K562 (cell line): Measurements from ENCODE around the gene ATP5ME. TPM values are rescaled to one million over a fixed set of nuclear protein-coding genes. Genes with fewer than 3 reads are reported as not detected.

ENCODE experiments used
- ATAC-seq: fragments of 200-7000 bp; cut with Tn5 transposase; 3 replicates; pipeline ENCODE4 v1.9.1; 2020; ENCODE audit warnings: moderate library complexity
- BruUV-seq: library from RNA; stranded (reverse); fragments of 400-500 nt; replicated peaks from 2 replicates; lab custom pipeline; 2021; lab: Mats Ljungman, UMichigan
- CTCF ChIA-PET: fragments of 300-600 bp; formaldehyde crosslinking; extraction: SDS; loops from one replicate; lab custom pipeline; 2021; ENCODE audit warnings: low intra/inter-chr PET ratio; lab: Yijun Ruan, JAX
- POLR2A ChIA-PET: fragments of 300-600, 350-650 bp; sonication (Branson Sonifier 250); formaldehyde crosslinking; extraction: SDS; loops from one replicate; lab custom pipeline; 2021; ENCODE audit warnings: antibody characterized with exemption, inconsistent platforms; lab: Yijun Ruan, JAX
- DNase-seq, 4 experiments: peaks; one replicate each; pipeline versions ENCODE4 v3.0.0 to v3.0.0-alpha.2; 2011 to 2018; ENCODE audit warnings: low spot score in 3 of 4, mixed read lengths in 3 of 4; ENCODE audit errors: extremely low read depth in 1 of 4
- FAIRE-seq: peaks from 2 replicates; lab custom pipeline; 2011; peaks lifted over from hg19 to GRCh38; lab: Jason Lieb, UNC
- H2AFZ ChIP-seq: 2 replicates; pipeline ENCODE4 v1.6.0; 2011; ENCODE audit warnings: low read depth, low read length, control low read depth, inconsistent platforms
- H3K27ac ChIP-seq: fragments of 200-600 bp; 3 replicates; pipeline ENCODE4 v1.8.0; 2011; ENCODE audit warnings: low read depth, mild to moderate bottlenecking, control low read depth, inconsistent platforms, low read length, moderate library complexity, mixed read lengths; ENCODE audit errors: extremely low read depth
- H3K27me3 ChIP-seq, 2 experiments: fragments of 300-600 bp in 1 of 2; 2 replicates in 1 of 2; 3 replicates in 1 of 2; pipeline versions ENCODE4 v1.6.0 to v1.8.0; 2011; ENCODE audit warnings: inconsistent platforms in 2 of 2, low read length in 2 of 2, mild to moderate bottlenecking in 1 of 2, mixed read lengths in 1 of 2, moderate library complexity in 1 of 2; ENCODE audit not compliant: control insufficient read depth in 2 of 2, insufficient read depth in 2 of 2
- H3K36me3 ChIP-seq: fragments of 300-600 bp; 3 replicates; pipeline ENCODE4 v1.8.0; 2011; ENCODE audit warnings: mild to moderate bottlenecking, low read length, inconsistent platforms; ENCODE audit not compliant: control insufficient read depth, insufficient read depth
- H3K4me1 ChIP-seq, 2 experiments: fragments of 200-600 bp in 1 of 2; replicated peaks in 1 of 2; 2 replicates in 1 of 2; 3 replicates in 1 of 2; pipeline versions ENCODE4 v1.5.1 to v1.8.0; 2011; ENCODE audit warnings: inconsistent platforms in 2 of 2, low read length in 2 of 2, mild to moderate bottlenecking in 1 of 2, mixed read lengths in 1 of 2, moderate library complexity in 1 of 2; ENCODE audit not compliant: control insufficient read depth in 2 of 2, insufficient read depth in 2 of 2
- H3K4me2 ChIP-seq: 2 replicates; pipeline ENCODE4 v1.6.1; 2011; ENCODE audit warnings: low read length, control low read depth, inconsistent platforms, mixed read lengths; ENCODE audit not compliant: insufficient read depth
- H3K4me3 ChIP-seq: fragments of 200-600 bp; sonication (generic), shearing (Covaris generic); 2 replicates; pipeline ENCODE4 v1.5.1; 2016; ENCODE audit warnings: control low read depth, inconsistent platforms
- H3K79me2 ChIP-seq: fragments of 200-600 bp; 3 replicates; pipeline ENCODE4 v1.8.0; 2011; ENCODE audit warnings: low read length, inconsistent platforms; ENCODE audit not compliant: control insufficient read depth, insufficient read depth
- H3K9ac ChIP-seq, 2 experiments: 2 replicates each; pipeline versions ENCODE4 v1.6.0 to v1.6.1; 2011; ENCODE audit warnings: low read depth in 2 of 2, low read length in 2 of 2, control low read depth in 1 of 2, inconsistent platforms in 1 of 2, mild to moderate bottlenecking in 1 of 2, mixed read lengths in 1 of 2; ENCODE audit not compliant: insufficient read depth in 1 of 2
- H3K9me1 ChIP-seq: one replicate; pipeline ENCODE4 v1.6.0; 2011; ENCODE audit warnings: inconsistent platforms, mild to moderate bottlenecking, low read length, moderate library complexity; ENCODE audit not compliant: control insufficient read depth, insufficient read depth
- H3K9me3 ChIP-seq: replicated peaks from 2 replicates; pipeline ENCODE4 v1.5.1; 2011; ENCODE audit warnings: low read depth, low read length, inconsistent platforms; ENCODE audit not compliant: control insufficient read depth, insufficient read depth
- H4K20me1 ChIP-seq: replicated peaks from 2 replicates; pipeline ENCODE4 v1.6.1; 2011; ENCODE audit warnings: low read length, inconsistent platforms, mixed read lengths; ENCODE audit not compliant: control insufficient read depth, insufficient read depth
- ARHGAP35 ChIP-seq: fragments of 450-650 bp; IDR thresholded peaks from 2 replicates; pipeline ENCODE4 v1.6.1; 2018; ENCODE audit not compliant: partially characterized antibody
- E2F3 ChIP-seq: fragments of 250-450 bp; sonication (Bioruptor Pico); IDR thresholded peaks from 2 replicates; pipeline ENCODE4 v1.4.0; 2020; ENCODE audit warnings: mild to moderate bottlenecking
- POU5F1 ChIP-seq: fragments of 150-350 bp; IDR thresholded peaks from 2 replicates; pipeline ENCODE4 v1.6.1; 2014; ENCODE audit warnings: borderline replicate concordance, low read length, low read depth, mild to moderate bottlenecking; ENCODE audit not compliant: partially characterized antibody
- RFX5 ChIP-seq: IDR thresholded peaks from 2 replicates; pipeline ENCODE4 v1.6.1; 2011; ENCODE audit warnings: low read depth, mild to moderate bottlenecking, improper control_type of control experiment, low read length
- TRIM28 ChIP-seq: fragments of 450-650 bp; IDR thresholded peaks from 2 replicates; pipeline ENCODE4 v1.6.1; 2017
- ZNF57 ChIP-seq: fragments of 450-650 bp; formaldehyde crosslinking; IDR thresholded peaks from 2 replicates; pipeline ENCODE4 v1.4.0; 2020; ENCODE audit warnings: mild to moderate bottlenecking, moderate library complexity
- WGBS: fragments of 100-300 bp; shearing (Covaris generic); methylation state at CpG from one replicate; pipeline ENCODE4 v1.1.6; 2016; ENCODE audit warnings: low coverage, mixed read lengths; ENCODE audit not compliant: insufficient coverage; ENCODE audit errors: missing lambda C conversion rate; 5-methylcytosine and 5-hydroxymethylcytosine counted together
- in situ Hi-C: fragments of 300-500 bp; cut with MboI; formaldehyde crosslinking; loops from 4 replicates; pipeline ENCODE4 v1.15.0; 2018; ENCODE audit warnings: inconsistent platforms, mixed read lengths
- intact Hi-C: fragments of 100-400 bp; cut with micrococcal nuclease; formaldehyde crosslinking; loops from 2 replicates; pipeline ENCODE4 v1.14.2; 2022
- polyA plus RNA-seq, 8 experiments: library from polyadenylated mRNA; depleted of rRNA in 4 of 8; stranded (reverse) in 5 of 8; unstranded in 3 of 8; fragments of >200 nt; fragmentation: Nextera tagmentation in 2 of 8; fragmentation: Illumina TruSeq in 1 of 8; extraction: Ambion mirVana in 2 of 8; extraction: Trizol in 1 of 8; gene quantifications; 2 replicates each; pipeline versions ENCODE4 v1.2.1 to v1.2.3, GENCODE V29; 2011 to 2014; ENCODE audit warnings: inconsistent platforms in 1 of 8, missing spikeins in 1 of 8
- total RNA-seq, 7 experiments: library from RNA; depleted of rRNA in 6 of 7; stranded (reverse); fragments of >200 nt in 6 of 7; fragmentation: Illumina TruSeq in 2 of 7; extraction: Trizol in 2 of 7; gene quantifications; 2 replicates each; pipeline versions ENCODE4 v1.2.1 to v1.2.3, GENCODE V29; 2011 to 2021; ENCODE audit warnings: low replicate concordance in 1 of 7
- TF ChIP-seq, protein P1 (sequence below): sonication (generic); formaldehyde crosslinking; IDR thresholded peaks from 2 replicates; pipeline ENCODE4 v1.9.0; 2022; ENCODE audit warnings: mild to moderate bottlenecking, missing genetic modification reagents

ATP5ME gene
- total and polyA plus RNA-seq, 9 of the 15 experiments (the other 6 are each of a cell fraction or from before 2014, with no cell fraction given): 509 to 2,480 (median 887) TPM

- Histone ChIP-seq H3K4me3 (no peak overlapping the region), H3K27ac (no peak overlapping the region), H3K36me3 (no peaks in the 10 kb centered on the region), H2AFZ (no peak overlapping the region), H3K9me1 (no peaks in the 10 kb centered on the region), H3K9me3 (peaks cover 2% of the 10 kb centered on the region; the same call in 1 of the 2 replicates), H3K9ac (no peak overlapping the region; a peak in 1 of 4 replicates), H3K4me1 (peaks cover 0 to 47% of the 10 kb centered on the region in 2 experiments; a peak in 2 of 5 replicates), H3K79me2 (no peaks in the 10 kb centered on the region), H4K20me1 (no peaks in the 10 kb centered on the region), H3K27me3 (peaks cover 21 to 52% of the 10 kb centered on the region in 2 experiments; a peak in 3 of 5 replicates), H3K4me2 (no peak overlapping the region)
- no TSS peak for BruUV-seq
- 13% methylated on average over 11 of the region's 20 CpGs for WGBS
- in situ Hi-C loops (no loop called here), intact Hi-C loops (no loop called here)
- FAIRE-seq: no peak
- TF ChIP-seq TRIM28 (no peak), ZNF57 (CRISPR knock-in tag) (no peak), E2F3 (no peak), POU5F1 (no peak), RFX5 (no peak), ARHGAP35 (no peak)
- TF ChIP-seq, protein P1, sequence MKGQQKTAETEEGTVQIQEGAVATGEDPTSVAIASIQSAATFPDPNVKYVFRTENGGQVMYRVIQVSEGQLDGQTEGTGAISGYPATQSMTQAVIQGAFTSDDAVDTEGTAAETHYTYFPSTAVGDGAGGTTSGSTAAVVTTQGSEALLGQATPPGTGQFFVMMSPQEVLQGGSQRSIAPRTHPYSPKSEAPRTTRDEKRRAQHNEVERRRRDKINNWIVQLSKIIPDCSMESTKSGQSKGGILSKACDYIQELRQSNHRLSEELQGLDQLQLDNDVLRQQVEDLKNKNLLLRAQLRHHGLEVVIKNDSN (CRISPR knock-in tag): no peak
- ChIA-PET POLR2A (no interaction called here), CTCF (no interaction called here)
- no peak for DNase-seq
- ATAC-seq: no peak
Observed at GRCh38 chr4:663046-663437, 11.0 kb downstream of the ATP5ME start.
